Stimulated activated CD4-positive, alpha-beta T cell treated with anti-CD3 and anti-CD28 coated beads, Interleukin-1b, Interleukin-23, amount 100 ng/mL, for 48 hours (primary cell): ENCODE measurements around the gene MPPED2.

Experiments
- DNase-seq: peaks from one replicate; pipeline ENCODE4 v3.0.0-alpha.2; 2020

Gene MPPED2

GRCh38 chr11:30481796-30482195, 104.4 kb downstream of the MPPED2 start:
- no peak for DNase-seq

- DNase-seq, result no peak
Observed at GRCh38 chr11:30481330-30481729, 104.8 kb downstream of the MPPED2 start.

GRCh38 chr11:30479899-30480298, 106.3 kb downstream of the MPPED2 start:
- DNase-seq, result no peak

- no peak for DNase-seq
Observed at GRCh38 chr11:30478923-30479322, 107.2 kb downstream of the MPPED2 start.

GRCh38 chr11:30477061-30477460, 109.1 kb downstream of the MPPED2 start:
- no peak for DNase-seq

- DNase-seq, result no peak
Observed at GRCh38 chr11:30474151-30474954, 111.8 kb downstream of the MPPED2 start.

GRCh38 chr11:30471244-30471643, 114.9 kb downstream of the MPPED2 start:
- no peak for DNase-seq

GRCh38 chr11:30468881-30469280, 117.3 kb downstream of the MPPED2 start:
- no peak for DNase-seq

- no peak for DNase-seq
Observed at GRCh38 chr11:30467176-30467575, 119.0 kb downstream of the MPPED2 start.

GRCh38 chr11:30465623-30466022, 120.5 kb downstream of the MPPED2 start:
- DNase-seq, result no peak

- DNase-seq, result no peak
Observed at GRCh38 chr11:30465192-30465591, 121.0 kb downstream of the MPPED2 start.

- DNase-seq, result no peak
Observed at GRCh38 chr11:30463266-30463665, 122.9 kb downstream of the MPPED2 start.

- DNase-seq, result no peak
Observed at GRCh38 chr11:30462421-30462820, 123.7 kb downstream of the MPPED2 start.

- no peak for DNase-seq
Observed at GRCh38 chr11:30459821-30460220, 126.3 kb downstream of the MPPED2 start.

- DNase-seq, result no peak
Observed at GRCh38 chr11:30459306-30459705, 126.8 kb downstream of the MPPED2 start.

- DNase-seq, result no peak
Observed at GRCh38 chr11:30458541-30458940, 127.6 kb downstream of the MPPED2 start.

- DNase-seq, result no peak
Observed at GRCh38 chr11:30457087-30457486, 129.1 kb downstream of the MPPED2 start.

- no peak for DNase-seq
Observed at GRCh38 chr11:30455025-30455424, 131.1 kb downstream of the MPPED2 start.

GRCh38 chr11:30454541-30454940, 131.6 kb downstream of the MPPED2 start:
- DNase-seq, result no peak

- no peak for DNase-seq
Observed at GRCh38 chr11:30454111-30454510, 132.0 kb downstream of the MPPED2 start.

- DNase-seq, result no peak
Observed at GRCh38 chr11:30453705-30454104, 132.4 kb downstream of the MPPED2 start.

GRCh38 chr11:30452842-30453241, 133.3 kb downstream of the MPPED2 start:
- DNase-seq, result no peak

- no peak for DNase-seq
Observed at GRCh38 chr11:30452114-30452513, 134.0 kb downstream of the MPPED2 start.

GRCh38 chr11:30451626-30452025, 134.5 kb downstream of the MPPED2 start:
- no peak for DNase-seq

GRCh38 chr11:30451167-30451566, 135.0 kb downstream of the MPPED2 start:
- DNase-seq, result no peak
